NT2/D1 (cell line): ENCODE data around the gene PLB1.

ENCODE experiments used
- DNase-seq: peaks from one replicate; pipeline ENCODE4 v3.0.0-alpha.2; 2011; ENCODE audit warnings: low read depth, low spot score
- H3K27me3 ChIP-seq: 2 replicates; pipeline ENCODE4 v1.6.0; 2011; ENCODE audit warnings: mild to moderate bottlenecking; ENCODE audit not compliant: insufficient read length, insufficient read depth
- H3K36me3 ChIP-seq: 2 replicates; pipeline ENCODE4 v1.6.1; 2011; ENCODE audit warnings: mild to moderate bottlenecking, low read length, mixed read lengths; ENCODE audit not compliant: insufficient read depth, insufficient read length
- H3K4me1 ChIP-seq: 2 replicates; pipeline ENCODE4 v1.5.1; 2011; ENCODE audit not compliant: insufficient read depth, insufficient read length
- H3K4me3 ChIP-seq: 2 replicates; pipeline ENCODE4 v1.5.1; 2011; ENCODE audit warnings: low read depth; ENCODE audit not compliant: insufficient read length
- H3K9ac ChIP-seq: 2 replicates; pipeline ENCODE4 v1.6.0; 2011; ENCODE audit warnings: low read depth; ENCODE audit not compliant: insufficient read length
- H3K9me3 ChIP-seq: 2 replicates; pipeline ENCODE4 v1.5.1; 2011; ENCODE audit warnings: mild to moderate bottlenecking, low read length; ENCODE audit not compliant: insufficient read depth
- SUZ12 ChIP-seq: IDR thresholded peaks from 2 replicates; pipeline ENCODE4 v1.6.1; 2011; ENCODE audit not compliant: insufficient read length, insufficient read depth; ENCODE audit errors: extremely low read depth
- YY1 ChIP-seq: IDR thresholded peaks from 2 replicates; pipeline ENCODE4 v1.6.1; 2011; ENCODE audit not compliant: insufficient read length, insufficient read depth
- ZNF274 ChIP-seq: IDR thresholded peaks from 2 replicates; pipeline ENCODE4 v1.6.1; 2011; ENCODE audit warnings: mild to moderate bottlenecking, low read depth, low read length

PLB1 gene

GRCh38 chr2:28539118-28539541 lies 43.3 kb downstream of the PLB1 start:
- DNase-seq, result no peak
- TF ChIP-seq SUZ12 (no peak), ZNF274 (no peak), YY1 (no peak)
- Histone ChIP-seq H3K27me3 (no peaks in the 10 kb centered on the region), H3K4me3 (no peak overlapping the region), H3K9me3 (no peaks in the 10 kb centered on the region), H3K36me3 (no peaks in the 10 kb centered on the region), H3K9ac (no peak overlapping the region), H3K4me1 (peaks cover 2% of the 10 kb centered on the region)

DNA sequence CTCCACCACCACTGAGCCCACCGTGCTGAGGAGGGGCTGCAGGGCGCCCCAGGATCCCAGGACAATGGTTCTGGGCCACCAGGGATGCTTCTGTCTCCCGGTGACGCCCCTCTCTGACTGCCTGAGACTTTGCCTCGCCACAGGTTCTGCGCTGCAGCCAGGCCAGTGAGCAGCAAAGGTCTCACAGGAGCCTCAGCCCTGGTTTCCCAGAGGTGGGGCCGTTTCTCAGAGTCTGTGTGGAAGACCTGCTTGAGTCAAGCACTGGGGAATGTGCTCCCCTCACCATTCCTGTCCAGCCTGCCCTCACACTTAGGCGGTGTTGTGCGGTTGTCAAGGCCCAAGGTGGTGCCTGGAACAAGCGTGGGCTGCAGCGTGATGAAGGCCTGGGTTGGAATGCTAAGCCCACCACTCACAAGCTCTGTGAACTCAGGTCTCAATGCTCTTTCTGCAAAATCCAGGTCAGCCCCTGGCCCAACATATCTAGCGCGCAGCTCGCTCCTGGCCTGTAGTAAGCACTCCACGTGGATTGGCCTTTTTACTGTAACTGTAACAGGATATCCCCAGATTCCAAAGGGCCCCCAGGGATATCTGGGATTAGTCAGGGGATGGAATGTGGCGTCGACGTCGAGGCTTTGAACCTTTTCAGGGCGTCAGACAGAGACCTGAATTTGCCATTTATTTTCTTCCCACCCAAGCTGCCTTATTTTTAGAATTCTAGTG lies 47.6 kb downstream of the PLB1 start:
- Histone ChIP-seq H3K27me3 (no peaks in the 10 kb centered on the region), H3K9ac (no peak overlapping the region)
- no peak for DNase-seq

DNA sequence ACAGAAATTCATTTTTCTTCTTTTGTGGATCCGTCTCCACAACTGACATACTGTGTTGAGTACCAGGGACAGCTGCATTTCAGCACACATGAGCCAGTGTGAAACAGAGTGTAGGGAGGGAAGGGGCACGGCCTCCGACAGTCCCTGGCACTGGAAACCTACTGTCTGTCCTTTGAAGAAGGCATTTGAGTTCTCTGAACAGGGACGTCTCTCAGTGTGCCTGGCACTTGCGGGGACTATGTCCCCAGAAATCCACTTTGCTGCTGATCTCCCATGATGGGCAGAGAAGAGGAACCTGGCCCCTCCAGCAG lies 48.1 kb downstream of the PLB1 start:
- Histone ChIP-seq H3K27me3 (no peaks in the 10 kb centered on the region), H3K4me1 (peaks cover 5% of the 10 kb centered on the region), H3K9ac (no peak overlapping the region), H3K36me3 (no peaks in the 10 kb centered on the region), H3K4me3 (no peak overlapping the region), H3K9me3 (no peaks in the 10 kb centered on the region)
- TF ChIP-seq SUZ12 (no peak), ZNF274 (no peak), YY1 (no peak)
- DNase-seq, result no peak

More for the DNA sequence above, 47.6 kb downstream of the PLB1 start:
- peaks cover 5% of the 10 kb centered on the region for H3K4me1 ChIP-seq
- no peaks in the 10 kb centered on the region for H3K36me3 ChIP-seq
- no peak overlapping the region for H3K4me3 ChIP-seq
- no peaks in the 10 kb centered on the region for H3K9me3 ChIP-seq
- no peak for TF ChIP-seq YY1
- no peak for TF ChIP-seq ZNF274
- no peak for TF ChIP-seq SUZ12

DNA sequence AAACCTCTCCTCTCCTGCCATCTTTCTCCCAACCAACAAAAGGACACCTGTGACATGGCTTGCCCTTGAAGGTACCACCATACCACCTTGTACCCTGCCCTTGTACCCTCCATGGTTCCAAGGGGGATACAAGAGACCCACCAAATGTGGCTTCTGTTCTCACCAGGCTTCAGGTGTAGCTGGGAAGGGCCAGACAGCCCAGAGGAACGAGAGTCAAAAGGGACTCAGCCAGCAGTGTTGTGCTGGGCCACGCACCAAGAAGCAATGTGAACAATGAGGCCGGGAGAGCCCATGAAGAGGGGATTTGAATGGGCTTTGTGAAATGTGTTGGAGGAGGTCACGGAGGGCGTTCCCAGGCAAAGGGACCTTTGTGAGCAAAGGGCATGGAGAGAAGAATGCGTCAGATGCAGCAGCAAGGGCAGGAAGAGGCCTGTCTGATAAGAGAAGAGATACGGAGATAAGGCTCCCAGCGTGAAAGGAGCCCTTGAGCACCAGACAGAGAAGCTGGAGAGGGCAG lies 48.6 kb downstream of the PLB1 start:
- Histone ChIP-seq H3K27me3 (no peaks in the 10 kb centered on the region), H3K36me3 (no peaks in the 10 kb centered on the region), H3K4me3 (no peak overlapping the region), H3K4me1 (peaks cover 5% of the 10 kb centered on the region), H3K9me3 (no peaks in the 10 kb centered on the region), H3K9ac (no peak overlapping the region)
- DNase-seq, result peak; percentile 16
- TF ChIP-seq SUZ12 (no peak), YY1 (no peak), ZNF274 (no peak)

DNA sequence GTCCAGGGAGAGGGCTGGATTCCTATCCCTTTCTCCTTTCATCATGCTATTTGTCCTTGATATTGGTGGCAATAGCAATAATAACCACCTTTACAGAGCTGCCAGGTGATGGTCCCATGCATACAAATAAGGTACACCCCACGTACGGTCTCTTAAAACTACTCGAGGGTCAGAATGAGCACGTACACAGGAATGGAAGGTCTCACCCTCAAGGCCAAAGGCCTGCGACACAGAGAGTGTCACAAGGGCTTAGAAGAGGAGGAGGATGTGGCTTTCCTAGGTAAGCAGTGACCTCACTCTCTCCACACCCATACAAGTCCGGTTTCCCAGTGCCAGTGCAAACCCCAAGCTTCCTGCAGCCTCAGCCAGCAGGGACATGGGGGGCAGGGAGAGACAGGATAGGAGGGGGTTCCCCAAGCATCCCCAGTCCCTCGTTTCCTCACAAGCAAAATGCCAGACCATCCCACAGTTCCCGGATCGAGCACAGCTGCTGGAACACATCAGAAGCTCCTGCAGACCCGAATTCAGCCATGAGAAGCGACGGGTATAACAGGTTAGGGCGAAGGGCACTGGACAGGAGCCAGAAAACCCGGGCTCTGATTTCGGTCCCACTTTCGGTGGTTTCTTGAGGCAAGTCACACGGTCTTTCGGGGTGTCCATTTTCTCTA lies 49.2 kb downstream of the PLB1 start:
- H3K4me1 ChIP-seq, result peaks cover 5% of the 10 kb centered on the region
- no peaks in the 10 kb centered on the region for H3K36me3 ChIP-seq
- no peaks in the 10 kb centered on the region for H3K9me3 ChIP-seq
- H3K9ac ChIP-seq, result no peak overlapping the region
- DNase-seq, result no peak
- TF ChIP-seq ZNF274 (no peak), YY1 (no peak), SUZ12 (no peak)
- no peaks in the 10 kb centered on the region for H3K27me3 ChIP-seq
- H3K4me3 ChIP-seq, result no peak overlapping the region

GRCh38 chr2:28545590-28546200 lies 49.8 kb downstream of the PLB1 start:
- no peak for TF ChIP-seq ZNF274
- no peaks in the 10 kb centered on the region for H3K27me3 ChIP-seq
- no peak for DNase-seq
- H3K4me1 ChIP-seq, result peaks cover 5% of the 10 kb centered on the region
- no peaks in the 10 kb centered on the region for H3K9me3 ChIP-seq
- H3K9ac ChIP-seq, result no peak overlapping the region
- H3K36me3 ChIP-seq, result no peaks in the 10 kb centered on the region
- no peak overlapping the region for H3K4me3 ChIP-seq

DNA sequence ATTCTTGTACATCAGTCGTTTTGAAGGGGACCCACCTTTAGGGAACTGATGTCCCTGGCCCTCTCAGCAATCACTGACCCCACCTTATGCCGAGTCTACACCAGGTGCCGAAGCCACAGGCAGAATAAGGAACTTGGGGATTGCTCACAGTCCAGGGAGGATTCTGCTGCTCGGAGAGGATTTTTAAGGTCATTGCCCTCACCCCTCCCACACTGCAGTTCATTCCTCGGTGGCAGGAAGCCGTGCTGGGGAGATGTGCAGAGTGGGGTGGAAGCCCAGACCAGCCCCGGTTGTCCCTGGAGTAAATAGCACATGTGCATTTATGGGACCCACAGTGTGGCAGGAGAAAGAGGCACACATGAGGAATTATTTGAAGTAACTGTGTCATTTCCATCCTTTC lies 50.4 kb downstream of the PLB1 start:
- H3K4me3 ChIP-seq, result no peak overlapping the region
- no peak overlapping the region for H3K9ac ChIP-seq
- H3K4me1 ChIP-seq, result peaks cover 5% of the 10 kb centered on the region
- H3K36me3 ChIP-seq, result no peaks in the 10 kb centered on the region
- TF ChIP-seq ZNF274, result no peak
- TF ChIP-seq SUZ12, result no peak
- no peak for TF ChIP-seq YY1
- H3K27me3 ChIP-seq, result no peaks in the 10 kb centered on the region
- DNase-seq, result no peak
- H3K9me3 ChIP-seq, result no peaks in the 10 kb centered on the region
